ENCODE measurements around the gene TESK2. TPM values are rescaled to one million over a fixed set of nuclear protein-coding genes. Genes with fewer than 3 reads are reported as not detected.
"Not testable (repeated sequence)": the region's sequence is repeated elsewhere in the genome, so short reads cannot be mapped to it uniquely, and the experiment has no call there.

Gene TESK2
- total and polyA plus RNA-seq, 2 donors from 2014 or later = 1.6 to 2.7 TPM

DNA sequence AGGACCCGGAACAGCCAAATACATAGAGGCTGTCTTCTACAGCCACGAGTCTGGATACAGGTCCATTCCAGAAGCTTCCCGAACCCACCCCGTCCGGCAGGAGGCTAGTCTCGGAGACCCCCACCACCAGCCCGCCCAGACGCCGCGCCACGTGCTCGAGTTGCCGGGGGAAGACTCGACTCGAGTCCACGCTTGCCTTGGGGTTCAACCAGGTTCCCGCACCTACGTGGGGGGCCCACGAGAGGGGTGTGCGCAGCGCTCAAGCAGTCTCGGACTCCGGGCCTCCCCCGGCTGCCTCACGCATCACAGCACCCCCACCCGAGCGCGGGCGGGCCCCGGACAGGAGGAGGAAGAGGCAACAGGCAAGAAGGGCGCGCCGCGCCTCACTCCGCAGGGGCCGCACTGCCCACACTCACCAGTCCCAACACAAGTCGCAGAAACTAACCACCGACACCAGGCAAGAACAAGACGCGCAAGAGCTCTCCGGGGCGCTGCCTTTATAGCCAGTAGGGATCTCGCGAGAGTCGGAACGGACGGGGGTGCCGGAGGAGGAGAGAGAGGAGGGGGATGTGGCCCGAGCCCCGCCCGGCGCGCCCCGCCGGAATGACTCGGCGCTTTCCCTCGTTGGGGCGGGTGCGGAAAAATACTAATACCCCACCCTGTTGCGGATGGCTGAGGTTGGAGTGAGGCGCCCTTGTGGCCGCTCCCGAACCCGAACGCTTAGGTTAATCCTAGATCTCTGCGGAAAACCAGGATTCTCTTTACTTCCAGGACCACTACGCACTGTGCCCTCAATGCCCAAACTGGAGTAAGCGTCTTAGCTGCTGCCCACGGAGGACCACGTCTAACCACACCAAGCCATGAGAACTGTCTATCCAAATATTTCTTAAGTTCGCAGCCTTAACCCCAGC lies 30.7 kb upstream of the TESK2 start, which contains the start of gene PRDX1:
Gene PRDX1 (minus strand): TSS at position 472 of the 911 bp plus-strand sequence. CDS start 2,841 bp downstream, outside the sequence.
- Histone ChIP-seq H3K4me3 (ENCODE audit: low read length in 3 of 3) (peak within 1 kb of the TSS; percentile 78 to 86 (median 81)), H3K9me3 (ENCODE audit: control insufficient read depth in 2 of 3, insufficient read depth in 1 of 3, low read length in 3 of 3) (no peaks in the 10 kb centered on the region), H3K9ac (ENCODE audit: low read length in 3 of 3) (peak within 1 kb of the TSS; percentile 69 to 91 (median 86)), H3K36me3 (ENCODE audit: control insufficient read depth in 2 of 3, insufficient read depth in 3 of 3, low read length in 3 of 3) (peaks cover 0 to 10% (median 8%) of the 10 kb centered on the region in 3 donors), H3K27ac (ENCODE audit: low read depth in 2 of 2, low read length in 2 of 2) (peak within 1 kb of the TSS; percentile 92 to 98), H3K27me3 (ENCODE audit: control insufficient read depth, insufficient read depth, low read length) (no peaks in the 10 kb centered on the region), H3K4me1 (ENCODE audit: control insufficient read depth in 2 of 3, insufficient read depth in 2 of 3, low read depth in 1 of 3, low read length in 3 of 3) (peaks cover 0 to 8% (median 0%) of the 10 kb centered on the region in 3 donors)
- peak; percentile 97 to 99 (median 98) for DNase-seq
- FAIRE-seq = no peak
- TF ChIP-seq, protein P1, sequence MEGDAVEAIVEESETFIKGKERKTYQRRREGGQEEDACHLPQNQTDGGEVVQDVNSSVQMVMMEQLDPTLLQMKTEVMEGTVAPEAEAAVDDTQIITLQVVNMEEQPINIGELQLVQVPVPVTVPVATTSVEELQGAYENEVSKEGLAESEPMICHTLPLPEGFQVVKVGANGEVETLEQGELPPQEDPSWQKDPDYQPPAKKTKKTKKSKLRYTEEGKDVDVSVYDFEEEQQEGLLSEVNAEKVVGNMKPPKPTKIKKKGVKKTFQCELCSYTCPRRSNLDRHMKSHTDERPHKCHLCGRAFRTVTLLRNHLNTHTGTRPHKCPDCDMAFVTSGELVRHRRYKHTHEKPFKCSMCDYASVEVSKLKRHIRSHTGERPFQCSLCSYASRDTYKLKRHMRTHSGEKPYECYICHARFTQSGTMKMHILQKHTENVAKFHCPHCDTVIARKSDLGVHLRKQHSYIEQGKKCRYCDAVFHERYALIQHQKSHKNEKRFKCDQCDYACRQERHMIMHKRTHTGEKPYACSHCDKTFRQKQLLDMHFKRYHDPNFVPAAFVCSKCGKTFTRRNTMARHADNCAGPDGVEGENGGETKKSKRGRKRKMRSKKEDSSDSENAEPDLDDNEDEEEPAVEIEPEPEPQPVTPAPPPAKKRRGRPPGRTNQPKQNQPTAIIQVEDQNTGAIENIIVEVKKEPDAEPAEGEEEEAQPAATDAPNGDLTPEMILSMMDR (IDR thresholded peaks at IDR 0.05; ENCODE audit: borderline replicate concordance, extremely low read depth, insufficient read depth) = peak; percentile 23
- intact Hi-C loops (cut with DNase I) = no loop called here

DNA sequence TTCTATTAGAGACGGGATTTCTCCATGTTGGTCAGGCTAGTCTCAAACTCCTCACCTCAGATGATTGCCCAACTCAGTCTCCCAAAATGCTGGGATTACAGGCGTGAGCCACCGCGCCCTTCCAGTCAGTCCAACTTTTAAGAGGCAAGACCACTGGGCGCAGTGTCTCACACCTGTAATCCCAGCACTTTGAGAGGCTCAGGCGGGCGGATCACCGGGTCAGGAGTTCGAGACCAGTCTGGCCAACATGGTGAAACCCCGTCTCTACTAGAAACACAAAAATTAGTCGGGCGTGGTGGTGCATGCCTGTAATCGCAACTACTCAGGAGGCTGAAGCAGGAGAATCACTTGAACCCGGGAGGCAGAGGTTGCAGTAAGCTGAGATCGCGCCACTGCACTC lies 28.8 kb upstream of the TESK2 start:
- H3K4me1 ChIP-seq (ENCODE audit: control insufficient read depth in 2 of 3, insufficient read depth in 2 of 3, low read depth in 1 of 3, low read length in 3 of 3) = peaks cover 0 to 13% (median 0%) of the 10 kb centered on the region in 3 donors
- FAIRE-seq; DNase-seq; H3K27ac ChIP-seq (ENCODE audit: low read depth in 2 of 2, low read length in 2 of 2); H3K9me3 ChIP-seq (ENCODE audit: control insufficient read depth in 2 of 3, insufficient read depth in 1 of 3, low read length in 3 of 3); H3K27me3 ChIP-seq (ENCODE audit: control insufficient read depth, insufficient read depth, low read length); H3K9ac ChIP-seq (ENCODE audit: low read length in 3 of 3): not testable (repeated sequence)
- H3K4me3 ChIP-seq (ENCODE audit: low read length in 3 of 3) = peak overlapping the region in 1 of 3 donors; percentile 86
- intact Hi-C loops (cut with DNase I) = loop anchor here (10.0 kb wide), 1 partner anchor 45 kb away; no protein-coding TSS in a partner anchor
- H3K36me3 ChIP-seq (ENCODE audit: control insufficient read depth in 2 of 3, insufficient read depth in 3 of 3, low read length in 3 of 3) = peaks cover 3 to 26% (median 21%) of the 10 kb centered on the region in 3 donors

DNA sequence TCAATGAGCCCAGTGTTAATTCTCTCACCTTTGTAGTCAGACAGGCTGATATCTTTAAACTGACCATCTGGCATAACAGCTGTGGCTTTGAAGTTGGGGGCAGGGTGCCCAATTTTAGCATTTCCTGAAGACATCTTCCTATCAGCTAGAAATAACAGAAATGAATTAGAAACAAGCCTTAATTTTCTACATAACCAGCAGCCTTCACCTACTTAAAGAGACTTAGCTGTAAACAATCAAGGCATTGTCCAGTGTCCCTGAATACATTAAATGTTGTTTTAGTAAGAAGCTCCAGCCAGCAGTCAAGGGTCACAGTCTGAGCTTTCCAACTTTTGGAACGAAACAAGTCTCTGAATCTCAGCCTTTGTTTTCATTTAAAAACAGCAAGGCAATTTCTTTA lies 27.9 kb upstream of the TESK2 start:
- Histone ChIP-seq H3K9ac (ENCODE audit: low read length in 3 of 3) (peak overlapping the region in 1 of 3 donors; percentile 32), H3K27ac (ENCODE audit: low read depth in 2 of 2, low read length in 2 of 2) (no peak overlapping the region), H3K9me3 (ENCODE audit: control insufficient read depth in 2 of 3, insufficient read depth in 1 of 3, low read length in 3 of 3) (no peaks in the 10 kb centered on the region), H3K27me3 (ENCODE audit: control insufficient read depth, insufficient read depth, low read length) (no peaks in the 10 kb centered on the region), H3K4me1 (ENCODE audit: control insufficient read depth in 2 of 3, insufficient read depth in 2 of 3, low read depth in 1 of 3, low read length in 3 of 3) (peaks cover 0 to 15% (median 0%) of the 10 kb centered on the region in 3 donors), H3K36me3 (ENCODE audit: control insufficient read depth in 2 of 3, insufficient read depth in 3 of 3, low read length in 3 of 3) (peaks cover 6 to 34% (median 26%) of the 10 kb centered on the region in 3 donors), H3K4me3 (ENCODE audit: low read length in 3 of 3) (peak overlapping the region in 1 of 3 donors; percentile 48)
- FAIRE-seq (no peak), DNase-seq (peak in 1 of 5 donors; percentile 21)
- TF ChIP-seq, protein P1 (IDR thresholded peaks at IDR 0.05; ENCODE audit: borderline replicate concordance, extremely low read depth, insufficient read depth) = no peak
- intact Hi-C loops (cut with DNase I) = loop anchor here (10.0 kb wide), 1 partner anchor 46 kb away; no protein-coding TSS in a partner anchor

DNA sequence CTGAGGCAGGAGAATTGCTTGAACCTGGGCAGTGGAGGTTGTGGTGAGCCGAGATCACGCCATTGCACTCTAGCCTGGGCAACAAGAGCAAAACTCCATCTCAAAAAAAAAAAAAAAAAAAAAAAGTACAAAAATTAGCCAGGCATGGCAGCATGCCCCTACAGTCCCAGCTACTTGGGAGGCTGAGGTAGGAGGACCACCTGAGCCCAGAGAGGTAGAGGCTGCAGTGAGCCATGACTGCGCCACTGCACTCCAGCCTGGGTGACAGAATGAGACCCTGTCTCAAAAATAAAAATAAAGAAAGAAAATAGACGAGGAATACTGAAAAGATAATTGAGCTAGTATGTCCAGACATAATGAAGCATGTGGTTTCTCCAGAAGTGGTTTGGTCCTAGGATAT lies 27.4 kb upstream of the TESK2 start:
- H3K36me3 ChIP-seq (ENCODE audit: control insufficient read depth in 2 of 3, insufficient read depth in 3 of 3, low read length in 3 of 3) = peaks cover 6 to 39% (median 31%) of the 10 kb centered on the region in 3 donors
- peaks cover 0 to 15% (median 0%) of the 10 kb centered on the region in 3 donors for H3K4me1 ChIP-seq (ENCODE audit: control insufficient read depth in 2 of 3, insufficient read depth in 2 of 3, low read depth in 1 of 3, low read length in 3 of 3)
- not testable (repeated sequence) for FAIRE-seq

More for the DNA sequence above, 27.4 kb upstream of the TESK2 start:
- intact Hi-C loops (cut with DNase I) = loop anchor here (10.0 kb wide), 1 partner anchor 46 kb away; no protein-coding TSS in a partner anchor
- not testable (repeated sequence) for H3K4me3 ChIP-seq (ENCODE audit: low read length in 3 of 3); H3K9ac ChIP-seq (ENCODE audit: low read length in 3 of 3); H3K9me3 ChIP-seq (ENCODE audit: control insufficient read depth in 2 of 3, insufficient read depth in 1 of 3, low read length in 3 of 3); DNase-seq; H3K27ac ChIP-seq (ENCODE audit: low read depth in 2 of 2, low read length in 2 of 2); H3K27me3 ChIP-seq (ENCODE audit: control insufficient read depth, insufficient read depth, low read length)
